Endodermal cell (in vitro differentiated cells): Measurements from ENCODE around the gene GREB1. TPM values are rescaled to one million over a fixed set of nuclear protein-coding genes. Genes with fewer than 3 reads are reported as not detected.

ENCODE experiments used
- DNase-seq: peaks from one replicate; pipeline ENCODE4 v3.0.0-alpha.2; 2017
- H3K27ac ChIP-seq: 2 replicates; pipeline ENCODE4 v1.5.1; 2013; ENCODE audit warnings: mild to moderate bottlenecking, low read depth, low read length, moderate library complexity
- H3K27me3 ChIP-seq: 2 replicates; pipeline ENCODE4 v1.6.1; 2013; ENCODE audit warnings: mild to moderate bottlenecking, low read length, moderate library complexity; ENCODE audit not compliant: insufficient read depth, control insufficient read depth, poor library complexity, severe bottlenecking
- H3K36me3 ChIP-seq: 2 replicates; pipeline ENCODE4 v1.7.0; 2013; ENCODE audit warnings: mild to moderate bottlenecking, low read length, moderate library complexity; ENCODE audit not compliant: control insufficient read depth, insufficient read depth
- H3K4me1 ChIP-seq: one replicate; pipeline ENCODE4 v1.7.0; 2013; ENCODE audit warnings: low read length; ENCODE audit not compliant: control insufficient read depth, insufficient read depth
- H3K4me3 ChIP-seq: 2 replicates; pipeline ENCODE4 v1.5.1; 2013; ENCODE audit warnings: mild to moderate bottlenecking, low read length, moderate library complexity
- H3K9ac ChIP-seq: 2 replicates; pipeline ENCODE4 v1.6.1; 2013; ENCODE audit warnings: mild to moderate bottlenecking, low read length, moderate library complexity; ENCODE audit not compliant: poor library complexity, severe bottlenecking; ENCODE audit errors: extremely low read depth
- H3K9me3 ChIP-seq: 2 replicates; pipeline ENCODE4 v1.6.1; 2013; ENCODE audit warnings: mild to moderate bottlenecking, low read length, moderate library complexity; ENCODE audit not compliant: control insufficient read depth
- H3K27ac Mint-ChIP-seq: 2 replicates; pipeline ENCODE4 v1.8.0; 2020; ENCODE audit warnings: mixed read lengths
- H3K27me3 Mint-ChIP-seq: 2 replicates; pipeline ENCODE4 v1.8.0; 2021; ENCODE audit warnings: mild to moderate bottlenecking, mixed read lengths; ENCODE audit not compliant: insufficient read depth
- H3K36me3 Mint-ChIP-seq: 2 replicates; pipeline ENCODE4 v1.8.0; 2020; ENCODE audit warnings: low read depth, mixed read lengths
- H3K4me1 Mint-ChIP-seq: 2 replicates; pipeline ENCODE4 v1.8.0; 2020; ENCODE audit warnings: mixed read lengths
- H3K4me3 Mint-ChIP-seq: 2 replicates; pipeline ENCODE4 v1.8.0; 2020; ENCODE audit warnings: mild to moderate bottlenecking, moderate library complexity, mixed read lengths
- H3K9me3 Mint-ChIP-seq: 2 replicates; pipeline ENCODE4 v1.8.0; 2020; ENCODE audit warnings: mild to moderate bottlenecking, mixed read lengths
- WGBS, 2 experiments: methylation state at CpG; one replicate each; pipeline versions ENCODE4 v1.1.5 to v1.1.7; 2013; ENCODE audit warnings: missing lambda C conversion rate in 2 of 2, mixed read lengths in 1 of 2; ENCODE audit not compliant: insufficient coverage in 1 of 2, insufficient read length in 1 of 2; 5-methylcytosine and 5-hydroxymethylcytosine counted together
- total RNA-seq, 2 donors: library from RNA; stranded (reverse); fragmentation: NEBNext Ultra II Directional in 1 of 2; extraction: Animal tissue kit (Norgen Biotek cat#: 25700) in 1 of 2; gene quantifications; 2 replicates in 1 of 2; 3 replicates in 1 of 2; pipeline ENCODE4 v1.2.1, GENCODE V29; 2021
- TF ChIP-seq, protein P1 (sequence below): fragments of 200-600 bp; sonication (generic); conservative IDR thresholded peaks from 2 replicates; pipeline ENCODE4 v1.5.0; 2021; ENCODE audit warnings: antibody characterized with exemption, mild to moderate bottlenecking

GREB1 gene
- total RNA-seq, 2 donors from 2014 or later = 86.4 to 106 TPM

DNA sequence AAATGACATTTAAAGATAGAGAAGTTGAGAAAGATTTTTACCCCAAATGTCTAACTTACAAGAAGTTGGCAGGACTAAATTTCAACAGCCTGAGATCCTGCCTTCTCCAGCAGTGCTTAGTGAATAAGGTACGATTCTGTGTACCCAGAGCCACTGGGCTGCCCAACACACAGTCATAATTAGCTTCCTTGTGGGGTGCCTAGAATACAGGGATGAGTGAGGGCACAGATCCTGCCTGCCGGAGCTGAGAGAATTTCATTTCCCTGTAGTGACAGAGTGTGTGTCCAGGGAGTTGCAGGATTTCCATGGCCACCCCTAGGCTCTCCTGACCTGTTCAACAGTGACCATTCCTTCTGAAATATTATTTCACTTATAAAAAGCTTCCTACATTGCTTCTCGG is 27.0 kb downstream of the GREB1 start:
- peak; percentile 17 for DNase-seq
- Histone ChIP-seq H3K9me3 (no peaks in the 10 kb centered on the region), H3K4me1 (peaks cover 31% of the 10 kb centered on the region), H3K4me3 (no peak overlapping the region), H3K9ac (no peak overlapping the region), H3K36me3 (peaks cover 68% of the 10 kb centered on the region), H3K27me3 (no peaks in the 10 kb centered on the region), H3K27ac (no peak overlapping the region)
- H3K27ac Mint-ChIP-seq = no peak overlapping the region
- peaks cover 40% of the 10 kb centered on the region for H3K4me1 Mint-ChIP-seq
- no peaks in the 10 kb centered on the region for H3K9me3 Mint-ChIP-seq
- H3K36me3 Mint-ChIP-seq = peaks cover 42% of the 10 kb centered on the region
- TF ChIP-seq, protein P1, sequence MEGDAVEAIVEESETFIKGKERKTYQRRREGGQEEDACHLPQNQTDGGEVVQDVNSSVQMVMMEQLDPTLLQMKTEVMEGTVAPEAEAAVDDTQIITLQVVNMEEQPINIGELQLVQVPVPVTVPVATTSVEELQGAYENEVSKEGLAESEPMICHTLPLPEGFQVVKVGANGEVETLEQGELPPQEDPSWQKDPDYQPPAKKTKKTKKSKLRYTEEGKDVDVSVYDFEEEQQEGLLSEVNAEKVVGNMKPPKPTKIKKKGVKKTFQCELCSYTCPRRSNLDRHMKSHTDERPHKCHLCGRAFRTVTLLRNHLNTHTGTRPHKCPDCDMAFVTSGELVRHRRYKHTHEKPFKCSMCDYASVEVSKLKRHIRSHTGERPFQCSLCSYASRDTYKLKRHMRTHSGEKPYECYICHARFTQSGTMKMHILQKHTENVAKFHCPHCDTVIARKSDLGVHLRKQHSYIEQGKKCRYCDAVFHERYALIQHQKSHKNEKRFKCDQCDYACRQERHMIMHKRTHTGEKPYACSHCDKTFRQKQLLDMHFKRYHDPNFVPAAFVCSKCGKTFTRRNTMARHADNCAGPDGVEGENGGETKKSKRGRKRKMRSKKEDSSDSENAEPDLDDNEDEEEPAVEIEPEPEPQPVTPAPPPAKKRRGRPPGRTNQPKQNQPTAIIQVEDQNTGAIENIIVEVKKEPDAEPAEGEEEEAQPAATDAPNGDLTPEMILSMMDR = no peak
- WGBS, 2 experiments = 93 to 100% methylated on average over 1 to 3 of the region's 3 CpGs
- peak overlapping the region; percentile 61 for H3K4me3 Mint-ChIP-seq
- H3K27me3 Mint-ChIP-seq = no peaks in the 10 kb centered on the region

DNA sequence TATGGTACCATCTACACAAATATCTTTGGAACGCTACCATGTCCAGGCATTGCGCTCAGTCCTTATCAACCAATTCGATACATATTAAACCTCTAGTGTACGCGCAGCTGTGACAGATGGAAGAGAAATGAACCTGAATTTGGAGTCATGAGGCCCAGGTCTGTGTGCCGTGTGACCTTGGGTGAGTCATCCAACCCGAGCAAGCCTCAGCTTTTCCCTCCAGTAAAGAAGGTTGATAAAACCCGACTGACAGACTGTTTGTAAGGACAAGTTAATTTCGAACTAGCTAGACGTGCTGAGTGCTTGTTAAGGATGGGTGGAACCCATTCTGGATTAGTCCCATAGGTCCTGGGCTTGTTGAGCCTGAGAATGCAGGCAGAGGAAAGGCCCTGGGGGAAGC is 28.2 kb downstream of the GREB1 start:
- peaks cover 51% of the 10 kb centered on the region for H3K36me3 Mint-ChIP-seq
- H3K4me1 ChIP-seq = peaks cover 24% of the 10 kb centered on the region
- peaks cover 32% of the 10 kb centered on the region for H3K4me1 Mint-ChIP-seq
- H3K9ac ChIP-seq = no peak overlapping the region
- H3K36me3 ChIP-seq = peaks cover 78% of the 10 kb centered on the region
- no peak overlapping the region for H3K27ac ChIP-seq
- TF ChIP-seq, protein P1 = no peak
- H3K27me3 ChIP-seq = no peaks in the 10 kb centered on the region
- no peak for DNase-seq
- H3K27ac Mint-ChIP-seq = no peak overlapping the region
- no peaks in the 10 kb centered on the region for H3K27me3 Mint-ChIP-seq
- no peaks in the 10 kb centered on the region for H3K9me3 ChIP-seq
- H3K9me3 Mint-ChIP-seq = no peaks in the 10 kb centered on the region
- H3K4me3 Mint-ChIP-seq = no peak overlapping the region
- 90 to 95% methylated on average over 9 to 10 of the region's 10 CpGs for WGBS, 2 experiments
- H3K4me3 ChIP-seq = no peak overlapping the region

DNA sequence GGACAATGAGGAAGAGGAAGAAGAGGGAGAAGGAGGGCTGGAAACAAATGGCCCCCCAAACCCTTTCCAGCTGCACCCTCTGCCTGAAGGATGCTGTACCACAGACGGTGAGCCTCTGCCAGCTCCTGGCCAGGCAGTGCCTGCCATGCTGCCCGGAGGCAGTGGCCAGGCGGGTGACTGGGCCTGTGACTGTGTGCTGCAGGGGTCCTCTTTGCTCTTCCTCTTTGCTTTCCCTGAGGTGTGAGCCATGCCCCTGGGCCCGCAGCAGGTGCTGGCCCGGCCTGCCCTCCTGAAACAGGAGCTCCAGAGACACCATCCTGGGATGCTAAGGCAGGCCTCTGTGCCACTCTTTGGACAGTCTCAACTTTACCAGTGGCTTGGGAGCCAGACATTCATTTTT is 28.6 kb downstream of the GREB1 start:
- no peaks in the 10 kb centered on the region for H3K9me3 Mint-ChIP-seq

More for the DNA sequence above, 28.6 kb downstream of the GREB1 start:
- H3K4me1 Mint-ChIP-seq = peaks cover 28% of the 10 kb centered on the region
- no peak overlapping the region for H3K4me3 Mint-ChIP-seq
- no peak overlapping the region for H3K9ac ChIP-seq
- no peak overlapping the region for H3K27ac Mint-ChIP-seq
- peaks cover 78% of the 10 kb centered on the region for H3K36me3 ChIP-seq
- H3K4me3 ChIP-seq = no peak overlapping the region
- WGBS, 2 experiments = 96 to 100% methylated on average over 4 to 5 of the region's 5 CpGs
- no peak overlapping the region for H3K27ac ChIP-seq
- no peaks in the 10 kb centered on the region for H3K9me3 ChIP-seq
- peak; percentile 37 for DNase-seq
- TF ChIP-seq, protein P1 = no peak
- no peaks in the 10 kb centered on the region for H3K27me3 Mint-ChIP-seq
- H3K36me3 Mint-ChIP-seq = peaks cover 55% of the 10 kb centered on the region
- H3K27me3 ChIP-seq = no peaks in the 10 kb centered on the region
- H3K4me1 ChIP-seq = peaks cover 24% of the 10 kb centered on the region
